OCI-LY7 (cell line): Measurements from ENCODE around the gene ZBTB20.

Source experiments
- EZH2phosphoT487 ChIP-seq: fragments of 200-600 bp; sonication (generic); IDR thresholded peaks from 2 replicates; pipeline ENCODE4 v1.6.1; 2018; ENCODE audit warnings: low read depth, borderline replicate concordance, mild to moderate bottlenecking, mixed run types, antibody characterized with exemption, low read length, moderate library complexity, mixed read lengths
- TF ChIP-seq, protein P1 (sequence below): fragments of 200-600 bp; sonication (generic); conservative IDR thresholded peaks from 2 replicates; pipeline ENCODE4 v1.5.1; 2014; ENCODE audit warnings: mild to moderate bottlenecking, antibody characterized with exemption, low read length, moderate library complexity, mixed read lengths

GRCh38 chr3:115040246-115040645 is 106.8 kb downstream of the ZBTB20 start:
- TF ChIP-seq, protein P1, sequence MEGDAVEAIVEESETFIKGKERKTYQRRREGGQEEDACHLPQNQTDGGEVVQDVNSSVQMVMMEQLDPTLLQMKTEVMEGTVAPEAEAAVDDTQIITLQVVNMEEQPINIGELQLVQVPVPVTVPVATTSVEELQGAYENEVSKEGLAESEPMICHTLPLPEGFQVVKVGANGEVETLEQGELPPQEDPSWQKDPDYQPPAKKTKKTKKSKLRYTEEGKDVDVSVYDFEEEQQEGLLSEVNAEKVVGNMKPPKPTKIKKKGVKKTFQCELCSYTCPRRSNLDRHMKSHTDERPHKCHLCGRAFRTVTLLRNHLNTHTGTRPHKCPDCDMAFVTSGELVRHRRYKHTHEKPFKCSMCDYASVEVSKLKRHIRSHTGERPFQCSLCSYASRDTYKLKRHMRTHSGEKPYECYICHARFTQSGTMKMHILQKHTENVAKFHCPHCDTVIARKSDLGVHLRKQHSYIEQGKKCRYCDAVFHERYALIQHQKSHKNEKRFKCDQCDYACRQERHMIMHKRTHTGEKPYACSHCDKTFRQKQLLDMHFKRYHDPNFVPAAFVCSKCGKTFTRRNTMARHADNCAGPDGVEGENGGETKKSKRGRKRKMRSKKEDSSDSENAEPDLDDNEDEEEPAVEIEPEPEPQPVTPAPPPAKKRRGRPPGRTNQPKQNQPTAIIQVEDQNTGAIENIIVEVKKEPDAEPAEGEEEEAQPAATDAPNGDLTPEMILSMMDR: no peak
- no peak for TF ChIP-seq EZH2phosphoT487
